Retinal pigment epithelial cell (primary cell): ENCODE data around the gene TBL1X.

Experiments used
- DNase-seq: peaks from one replicate; pipeline ENCODE4 v3.0.0-alpha.2; 2010; ENCODE audit warnings: low read depth
- H3K4me3 ChIP-seq: 2 replicates; pipeline ENCODE4 v1.5.1; 2011; ENCODE audit warnings: mild to moderate bottlenecking, low read length, control low read depth, moderate library complexity
- CTCF ChIP-seq: conservative IDR thresholded peaks from 2 replicates; pipeline ENCODE4 v1.5.1; 2011; ENCODE audit warnings: low read depth, low read length, control low read depth, inconsistent platforms

The TBL1X gene

GRCh38 chrX:9515489-9515888 lies 50.6 kb downstream of the TBL1X start:
- DNase-seq = no peak
- H3K4me3 ChIP-seq = no peak overlapping the region
- no peak for TF ChIP-seq CTCF

GRCh38 chrX:9515973-9516538 lies 51.2 kb downstream of the TBL1X start:
- no peak overlapping the region for H3K4me3 ChIP-seq
- no peak for DNase-seq
- TF ChIP-seq CTCF = no peak

GRCh38 chrX:9516635-9517034 lies 51.8 kb downstream of the TBL1X start:
- H3K4me3 ChIP-seq = no peak overlapping the region
- DNase-seq = no peak
- no peak for TF ChIP-seq CTCF

- TF ChIP-seq CTCF = no peak
Observed at GRCh38 chrX:9518051-9518450, 53.2 kb downstream of the TBL1X start.

GRCh38 chrX:9518889-9519288 lies 54.0 kb downstream of the TBL1X start:
- no peak overlapping the region for H3K4me3 ChIP-seq
- TF ChIP-seq CTCF = no peak
- DNase-seq = no peak

More at GRCh38 chrX:9518051-9518450, 53.2 kb downstream of the TBL1X start:
- H3K4me3 ChIP-seq = no peak overlapping the region
- DNase-seq = no peak

- no peak overlapping the region for H3K4me3 ChIP-seq
- TF ChIP-seq CTCF = no peak
- no peak for DNase-seq
Observed at GRCh38 chrX:9519546-9520216, 54.8 kb downstream of the TBL1X start.

- no peak overlapping the region for H3K4me3 ChIP-seq
- DNase-seq = no peak
- TF ChIP-seq CTCF = no peak
Observed at GRCh38 chrX:9520217-9520590, 55.3 kb downstream of the TBL1X start.
